ENCODE data around the gene ARHGEF7.

ARHGEF7 gene

GRCh38 chr13:111262715-111263114 lies 147.6 kb downstream of the ARHGEF7 start:
- Mint-ChIP-seq H3K27me3 (no peaks in the 10 kb centered on the region), H3K4me3 (no peak overlapping the region), H3K36me3 (peaks cover 72% of the 10 kb centered on the region), H3K4me1 (peaks cover 7% of the 10 kb centered on the region), H3K27ac (no peak overlapping the region), H3K9me3 (peaks cover 10% of the 10 kb centered on the region)
- ATAC-seq, result no peak

GRCh38 chr13:111263566-111263965 lies 148.5 kb downstream of the ARHGEF7 start:
- H3K9me3 Mint-ChIP-seq, result peaks cover 10% of the 10 kb centered on the region
- no peak overlapping the region for H3K4me3 Mint-ChIP-seq
- H3K36me3 Mint-ChIP-seq, result peaks cover 67% of the 10 kb centered on the region
- no peaks in the 10 kb centered on the region for H3K27me3 Mint-ChIP-seq
- no peak overlapping the region for H3K27ac Mint-ChIP-seq
- ATAC-seq, result no peak
- H3K4me1 Mint-ChIP-seq, result peaks cover 7% of the 10 kb centered on the region

- Mint-ChIP-seq H3K36me3 (peaks cover 66% of the 10 kb centered on the region), H3K27ac (no peak overlapping the region), H3K9me3 (peaks cover under 1% of the 10 kb centered on the region), H3K27me3 (no peaks in the 10 kb centered on the region), H3K4me3 (no peak overlapping the region), H3K4me1 (peaks cover under 1% of the 10 kb centered on the region)
- ATAC-seq, result no peak
These were observed 150.0 kb downstream of the ARHGEF7 start for GRCh38 chr13:111265006-111265700.

- no peak for ATAC-seq
- H3K27ac Mint-ChIP-seq, result no peak overlapping the region
- H3K4me3 Mint-ChIP-seq, result no peak overlapping the region
- H3K9me3 Mint-ChIP-seq, result no peaks in the 10 kb centered on the region
- no peaks in the 10 kb centered on the region for H3K27me3 Mint-ChIP-seq
- no peaks in the 10 kb centered on the region for H3K4me1 Mint-ChIP-seq
- H3K36me3 Mint-ChIP-seq, result peaks cover 66% of the 10 kb centered on the region
These were observed 150.6 kb downstream of the ARHGEF7 start for GRCh38 chr13:111265701-111266035.

- no peaks in the 10 kb centered on the region for H3K4me1 Mint-ChIP-seq
- no peak overlapping the region for H3K27ac Mint-ChIP-seq
- peaks cover 66% of the 10 kb centered on the region for H3K36me3 Mint-ChIP-seq
- no peaks in the 10 kb centered on the region for H3K27me3 Mint-ChIP-seq
- H3K9me3 Mint-ChIP-seq, result no peaks in the 10 kb centered on the region
- no peak for ATAC-seq
- no peak overlapping the region for H3K4me3 Mint-ChIP-seq
These were observed 152.1 kb downstream of the ARHGEF7 start for GRCh38 chr13:111267205-111267604.

GRCh38 chr13:111267784-111268183 lies 152.7 kb downstream of the ARHGEF7 start:
- Mint-ChIP-seq H3K9me3 (no peaks in the 10 kb centered on the region), H3K27me3 (no peaks in the 10 kb centered on the region), H3K4me1 (no peaks in the 10 kb centered on the region), H3K4me3 (no peak overlapping the region), H3K36me3 (peaks cover 61% of the 10 kb centered on the region), H3K27ac (no peak overlapping the region)
- ATAC-seq, result no peak

- H3K4me3 Mint-ChIP-seq, result no peak overlapping the region
- H3K4me1 Mint-ChIP-seq, result no peaks in the 10 kb centered on the region
- H3K36me3 Mint-ChIP-seq, result peaks cover 53% of the 10 kb centered on the region
- no peak for ATAC-seq
- peak overlapping the region; percentile 19 for H3K27ac Mint-ChIP-seq
- H3K27me3 Mint-ChIP-seq, result no peaks in the 10 kb centered on the region
- no peaks in the 10 kb centered on the region for H3K9me3 Mint-ChIP-seq
These were observed 154.4 kb downstream of the ARHGEF7 start for GRCh38 chr13:111269508-111269907.

- Mint-ChIP-seq H3K27ac (peak overlapping the region; percentile 19), H3K36me3 (peaks cover 56% of the 10 kb centered on the region), H3K9me3 (no peaks in the 10 kb centered on the region), H3K4me1 (no peaks in the 10 kb centered on the region), H3K4me3 (no peak overlapping the region), H3K27me3 (no peaks in the 10 kb centered on the region)
- no peak for ATAC-seq
These were observed 155.0 kb downstream of the ARHGEF7 start for GRCh38 chr13:111270126-111270525.

- Mint-ChIP-seq H3K4me1 (peaks cover 8% of the 10 kb centered on the region), H3K27me3 (no peaks in the 10 kb centered on the region), H3K27ac (no peak overlapping the region), H3K4me3 (no peak overlapping the region), H3K9me3 (no peaks in the 10 kb centered on the region), H3K36me3 (peaks cover 63% of the 10 kb centered on the region)
- no peak for ATAC-seq
These were observed 155.9 kb downstream of the ARHGEF7 start for GRCh38 chr13:111270765-111271698.

- H3K36me3 Mint-ChIP-seq, result peaks cover 60% of the 10 kb centered on the region
- H3K27ac Mint-ChIP-seq, result no peak overlapping the region
- no peaks in the 10 kb centered on the region for H3K27me3 Mint-ChIP-seq
- peaks cover 9% of the 10 kb centered on the region for H3K4me1 Mint-ChIP-seq
- no peak overlapping the region for H3K4me3 Mint-ChIP-seq
- ATAC-seq, result no peak
- H3K9me3 Mint-ChIP-seq, result no peaks in the 10 kb centered on the region
These were observed 157.0 kb downstream of the ARHGEF7 start for GRCh38 chr13:111272117-111272516.

GRCh38 chr13:111275382-111275781 lies 160.3 kb downstream of the ARHGEF7 start:
- peak overlapping the region; percentile 48 for H3K27ac Mint-ChIP-seq
- H3K36me3 Mint-ChIP-seq, result peaks cover 57% of the 10 kb centered on the region
- no peaks in the 10 kb centered on the region for H3K27me3 Mint-ChIP-seq
- H3K4me3 Mint-ChIP-seq, result no peak overlapping the region
- H3K4me1 Mint-ChIP-seq, result peaks cover 9% of the 10 kb centered on the region
- H3K9me3 Mint-ChIP-seq, result no peaks in the 10 kb centered on the region
- ATAC-seq, result no peak

GRCh38 chr13:111275995-111276618 lies 161.0 kb downstream of the ARHGEF7 start:
- Mint-ChIP-seq H3K4me1 (peaks cover 9% of the 10 kb centered on the region), H3K27ac (peak overlapping the region; percentile 48), H3K9me3 (no peaks in the 10 kb centered on the region), H3K4me3 (no peak overlapping the region), H3K27me3 (no peaks in the 10 kb centered on the region), H3K36me3 (peaks cover 58% of the 10 kb centered on the region)
- ATAC-seq, result peak; percentile 8

GRCh38 chr13:111278258-111278657 lies 163.1 kb downstream of the ARHGEF7 start:
- Mint-ChIP-seq H3K4me1 (peaks cover 9% of the 10 kb centered on the region), H3K36me3 (peaks cover 68% of the 10 kb centered on the region), H3K9me3 (no peaks in the 10 kb centered on the region), H3K27me3 (no peaks in the 10 kb centered on the region), H3K4me3 (no peak overlapping the region), H3K27ac (peak overlapping the region; percentile 46)
- no peak for ATAC-seq

- H3K27me3 Mint-ChIP-seq, result no peaks in the 10 kb centered on the region
- H3K4me3 Mint-ChIP-seq, result no peak overlapping the region
- H3K27ac Mint-ChIP-seq, result peak overlapping the region; percentile 46
- peaks cover 9% of the 10 kb centered on the region for H3K4me1 Mint-ChIP-seq
- peaks cover 75% of the 10 kb centered on the region for H3K36me3 Mint-ChIP-seq
- H3K9me3 Mint-ChIP-seq, result no peaks in the 10 kb centered on the region
- no peak for ATAC-seq
These were observed 163.9 kb downstream of the ARHGEF7 start for GRCh38 chr13:111278743-111279652.

GRCh38 chr13:111280226-111280625 lies 165.1 kb downstream of the ARHGEF7 start:
- H3K27me3 Mint-ChIP-seq, result no peaks in the 10 kb centered on the region
- ATAC-seq, result no peak
- H3K9me3 Mint-ChIP-seq, result no peaks in the 10 kb centered on the region
- peaks cover 79% of the 10 kb centered on the region for H3K36me3 Mint-ChIP-seq
- no peak overlapping the region for H3K4me3 Mint-ChIP-seq
- peaks cover 8% of the 10 kb centered on the region for H3K4me1 Mint-ChIP-seq
- H3K27ac Mint-ChIP-seq, result no peak overlapping the region

Measured in stimulated activated memory B cell treated with anti-CD40 and anti-IgM and Interleukin-4, amounts not matched to agents 10 μg/mL and 1 μg/mL and 100 μg/mL, for 72 hours (primary cell).